Neutrophil (primary cell): ENCODE measurements around the gene FLT1.

Source experiments
- H3K27ac ChIP-seq: fragments of 200-600 bp; sonication (generic); 2 replicates; pipeline ENCODE4 v1.5.1; 2016; ENCODE audit warnings: mild to moderate bottlenecking, moderate library complexity
- H3K27me3 ChIP-seq: fragments of 200-600 bp; sonication (generic); 2 replicates; pipeline ENCODE4 v1.6.0; 2016; ENCODE audit warnings: mild to moderate bottlenecking
- H3K36me3 ChIP-seq: fragments of 200-600 bp; sonication (generic); 2 replicates; pipeline ENCODE4 v1.5.1; 2017
- H3K4me1 ChIP-seq, 2 experiments: fragments of 200-600 bp in 1 of 2; sonication (generic) in 1 of 2; 1 replicate in 1 of 2; 2 replicates in 1 of 2; pipeline versions ENCODE4 v1.5.1 to v1.6.1; 2013 to 2016; ENCODE audit warnings: low read depth in 1 of 2, low read length in 1 of 2, mild to moderate bottlenecking in 1 of 2, moderate library complexity in 1 of 2; ENCODE audit not compliant: control insufficient read depth in 1 of 2, insufficient read depth in 1 of 2
- H3K4me3 ChIP-seq, 2 experiments: fragments of 200-600 bp in 1 of 2; sonication (generic) in 1 of 2; 1 replicate in 1 of 2; 2 replicates in 1 of 2; pipeline ENCODE4 v1.5.1; 2013 to 2016; ENCODE audit warnings: low read depth in 1 of 2, low read length in 1 of 2, mild to moderate bottlenecking in 1 of 2, moderate library complexity in 1 of 2
- H3K9me3 ChIP-seq: fragments of 200-600 bp; sonication (generic); 2 replicates; pipeline ENCODE4 v1.5.1; 2016
- CTCF ChIP-seq: fragments of 200-600 bp; sonication (generic); IDR thresholded peaks from 2 replicates; pipeline ENCODE4 v1.5.1; 2016; ENCODE audit warnings: antibody characterized with exemption

FLT1 gene

GRCh38 chr13:28380319-28380718, 114.6 kb downstream of the FLT1 start:
- H3K27ac ChIP-seq = no peak overlapping the region
- H3K36me3 ChIP-seq = no peaks in the 10 kb centered on the region
- no peak overlapping the region for H3K4me3 ChIP-seq
- peaks cover 0 to 1% of the 10 kb centered on the region in 2 experiments for H3K4me1 ChIP-seq
- H3K9me3 ChIP-seq = no peaks in the 10 kb centered on the region
- H3K27me3 ChIP-seq = peaks cover 94% of the 10 kb centered on the region
- TF ChIP-seq CTCF = no peak

- Histone ChIP-seq H3K27me3 (peaks cover 94% of the 10 kb centered on the region), H3K9me3 (no peaks in the 10 kb centered on the region), H3K27ac (no peak overlapping the region), H3K36me3 (no peaks in the 10 kb centered on the region), H3K4me3 (no peak overlapping the region), H3K4me1 (peaks cover 0 to 9% of the 10 kb centered on the region in 2 experiments)
- TF ChIP-seq CTCF = no peak
Observed at GRCh38 chr13:28379371-28380083, 115.4 kb downstream of the FLT1 start.

GRCh38 chr13:28376604-28377003, 118.3 kb downstream of the FLT1 start:
- H3K4me3 ChIP-seq = no peak overlapping the region
- H3K27me3 ChIP-seq = peaks cover 71% of the 10 kb centered on the region
- no peaks in the 10 kb centered on the region for H3K9me3 ChIP-seq
- no peaks in the 10 kb centered on the region for H3K36me3 ChIP-seq
- TF ChIP-seq CTCF = no peak
- H3K4me1 ChIP-seq = peaks cover 9 to 22% of the 10 kb centered on the region in 2 experiments
- no peak overlapping the region for H3K27ac ChIP-seq

- H3K27me3 ChIP-seq = peaks cover 71% of the 10 kb centered on the region
Observed at GRCh38 chr13:28375250-28375930, 119.5 kb downstream of the FLT1 start.

GRCh38 chr13:28373810-28374209, 121.1 kb downstream of the FLT1 start:
- Histone ChIP-seq H3K9me3 (no peaks in the 10 kb centered on the region), H3K4me3 (no peak overlapping the region), H3K27ac (no peak overlapping the region), H3K36me3 (no peaks in the 10 kb centered on the region), H3K4me1 (peaks cover 9 to 22% of the 10 kb centered on the region in 2 experiments), H3K27me3 (peaks cover 71% of the 10 kb centered on the region)
- no peak for TF ChIP-seq CTCF

More at GRCh38 chr13:28375250-28375930, 119.5 kb downstream of the FLT1 start:
- Histone ChIP-seq H3K36me3 (no peaks in the 10 kb centered on the region), H3K9me3 (no peaks in the 10 kb centered on the region), H3K4me3 (no peak overlapping the region), H3K4me1 (peaks cover 9 to 22% of the 10 kb centered on the region in 2 experiments), H3K27ac (no peak overlapping the region)
- TF ChIP-seq CTCF = no peak
